Measurements from ENCODE around the gene LCN1.

Gene LCN1

DNA sequence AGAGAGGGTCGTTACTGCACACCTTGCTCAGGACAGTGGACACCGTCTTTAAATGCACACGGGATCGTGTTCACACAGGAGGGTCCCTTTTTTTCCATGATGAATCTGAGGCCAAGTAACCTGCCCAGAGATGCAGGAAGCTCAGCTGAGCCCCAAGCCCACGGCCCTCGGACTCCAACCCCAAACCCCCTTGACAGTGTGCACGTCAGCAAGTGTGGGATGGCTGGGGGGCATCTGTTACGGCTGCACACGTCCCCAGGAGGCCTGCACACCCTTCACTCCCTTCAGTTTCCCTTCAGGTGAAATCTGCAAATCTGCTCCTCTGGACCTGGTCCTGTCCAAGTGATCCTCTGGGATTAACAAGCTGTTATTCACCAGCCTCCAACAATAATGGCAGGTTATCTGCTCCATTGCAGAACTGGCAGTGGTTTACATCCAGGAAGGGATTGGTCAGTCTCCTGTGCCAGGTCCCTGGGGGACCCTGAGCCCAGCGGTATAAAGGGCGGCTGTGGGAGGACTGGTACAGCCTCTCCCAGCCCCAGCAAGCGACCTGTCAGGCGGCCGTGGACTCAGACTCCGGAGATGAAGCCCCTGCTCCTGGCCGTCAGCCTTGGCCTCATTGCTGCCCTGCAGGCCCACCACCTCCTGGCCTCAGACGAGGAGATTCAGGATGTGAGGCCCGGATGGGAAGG, at the start of gene LCN1:
Gene LCN1 (plus strand): TSS at position 525 of the 692 bp plus-strand sequence. CDS start 58 bp downstream, at position 583.
- no peak for DNase-seq (ENCODE audit: low read depth)

DNA sequence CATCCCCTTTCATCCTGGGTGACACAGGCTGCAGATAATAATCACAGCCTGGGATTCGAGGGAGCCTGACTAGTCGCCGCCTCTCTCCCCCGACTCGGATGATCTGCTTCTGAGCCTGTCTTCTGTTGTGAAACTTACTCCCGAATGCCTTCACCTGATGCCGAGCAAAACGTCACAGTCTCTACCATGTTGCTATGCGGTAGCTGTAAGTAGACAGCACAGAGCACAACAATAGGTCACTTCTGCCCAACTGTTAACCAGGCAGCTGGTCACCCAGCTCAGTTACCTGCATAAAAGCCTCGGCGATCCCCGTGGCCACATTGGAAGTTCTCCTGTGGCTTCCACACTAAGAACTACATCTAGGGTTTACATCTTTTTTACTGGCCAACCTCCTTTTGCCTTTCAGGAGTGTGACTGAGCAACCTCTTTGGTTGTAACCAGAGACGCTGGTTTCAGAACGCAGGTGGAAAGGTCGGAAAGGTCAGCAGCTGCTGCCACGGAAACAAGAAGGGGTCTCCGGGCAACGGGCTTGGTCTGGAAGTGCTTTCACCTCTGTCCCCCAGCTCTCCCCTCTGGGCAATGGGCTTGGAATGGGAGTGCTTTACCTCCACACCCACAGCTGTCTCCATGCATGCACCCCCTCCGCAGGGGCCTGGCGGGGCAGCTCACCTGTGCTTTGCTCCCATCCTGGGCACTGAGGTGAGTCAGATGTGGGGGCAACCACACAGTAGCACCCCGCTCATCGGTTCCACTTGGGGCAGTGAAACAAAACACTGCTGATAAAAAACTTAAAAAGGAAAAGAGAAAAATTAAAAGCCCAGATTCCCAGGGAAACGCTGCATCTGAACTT, 49.2 kb upstream of the LCN1 start:
- no peak for DNase-seq (ENCODE audit: low read depth)

DNA sequence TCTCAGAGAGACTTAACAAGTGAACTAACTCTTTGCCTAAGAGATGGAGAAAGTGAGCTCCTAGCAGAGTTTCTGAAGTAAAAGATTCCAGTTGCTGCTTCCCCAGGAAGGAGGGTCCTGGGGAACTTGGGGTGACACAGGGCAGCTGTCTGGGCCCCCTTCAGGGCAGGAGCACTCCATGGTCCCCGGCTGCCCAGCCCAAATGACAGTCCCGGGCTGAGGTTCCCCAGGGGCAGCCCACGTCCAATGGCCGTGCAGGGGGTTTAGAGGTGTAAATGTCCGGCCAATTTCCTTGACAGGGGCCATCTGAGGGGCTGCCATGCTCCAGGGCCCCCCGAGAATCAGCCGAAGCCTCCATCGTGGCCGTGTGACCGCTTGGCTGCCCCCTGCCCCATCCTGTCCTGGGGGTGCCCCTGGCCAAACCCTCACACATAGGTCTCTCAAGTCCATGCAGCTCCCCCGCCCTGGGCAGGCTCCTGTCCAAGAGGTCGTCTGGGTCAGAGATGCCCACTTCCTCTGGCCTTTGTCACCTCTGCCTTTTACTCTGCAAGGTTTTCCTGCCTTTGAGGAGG, 47.2 kb upstream of the LCN1 start:
- no peak for DNase-seq (ENCODE audit: low read depth)

DNA sequence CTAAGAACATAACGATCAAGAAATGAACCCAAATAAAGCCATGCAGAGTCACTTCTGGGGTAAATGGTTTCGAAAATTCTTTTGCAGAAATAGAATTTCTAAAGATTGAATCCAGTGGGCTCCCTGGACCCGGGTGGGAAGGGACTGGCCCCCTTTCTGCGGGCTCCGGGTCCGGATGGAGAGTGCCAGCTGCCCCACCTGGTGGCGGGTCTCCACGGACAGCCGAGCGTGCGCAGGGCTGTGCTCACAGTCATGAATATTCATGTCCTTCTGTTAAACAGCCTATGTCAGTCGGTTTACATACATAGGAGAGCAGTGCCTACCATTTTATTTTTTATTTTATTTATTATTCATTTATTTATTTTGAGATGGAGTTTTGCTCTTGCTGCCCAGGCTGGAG, 46.3 kb upstream of the LCN1 start:
- DNase-seq (ENCODE audit: low read depth): no peak

DNA sequence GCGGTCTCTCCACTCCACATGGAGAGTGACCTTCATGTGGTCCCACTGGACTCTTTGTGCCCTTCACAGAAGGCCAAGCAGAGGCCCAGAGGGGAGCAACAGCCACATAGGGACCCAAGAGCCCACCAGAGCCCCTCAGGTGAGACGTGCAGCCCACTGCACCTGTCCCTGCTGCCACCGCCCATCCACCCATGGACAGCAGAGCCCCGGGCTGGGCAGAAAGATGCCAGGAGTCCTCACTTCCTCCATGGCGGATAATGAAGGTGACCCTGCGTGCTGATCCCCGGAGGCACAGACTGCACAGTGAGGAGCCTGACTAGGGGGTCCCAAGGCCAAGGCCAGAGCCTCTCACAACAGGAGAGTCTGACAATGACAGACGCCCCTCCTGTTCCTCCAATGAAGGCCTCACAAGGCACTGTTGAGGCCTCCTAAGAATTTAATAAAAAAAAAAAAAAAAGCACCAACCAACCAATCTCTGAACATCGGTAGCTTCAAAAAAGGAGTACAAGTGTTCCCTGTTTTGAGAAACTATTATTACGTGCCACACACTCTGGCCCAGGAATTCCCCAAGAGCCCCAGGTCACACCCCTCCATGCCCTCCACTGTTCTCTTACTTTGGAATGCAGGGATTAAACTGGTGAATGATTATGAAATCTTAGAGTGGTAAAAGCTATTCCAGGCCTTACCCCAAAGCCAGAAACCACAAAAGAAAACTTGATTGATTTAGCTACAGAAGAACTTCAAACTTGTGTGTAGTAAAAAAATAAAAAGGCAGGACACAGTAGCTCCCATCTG, 44.5 kb upstream of the LCN1 start:
- DNase-seq (ENCODE audit: low read depth): no peak

DNA sequence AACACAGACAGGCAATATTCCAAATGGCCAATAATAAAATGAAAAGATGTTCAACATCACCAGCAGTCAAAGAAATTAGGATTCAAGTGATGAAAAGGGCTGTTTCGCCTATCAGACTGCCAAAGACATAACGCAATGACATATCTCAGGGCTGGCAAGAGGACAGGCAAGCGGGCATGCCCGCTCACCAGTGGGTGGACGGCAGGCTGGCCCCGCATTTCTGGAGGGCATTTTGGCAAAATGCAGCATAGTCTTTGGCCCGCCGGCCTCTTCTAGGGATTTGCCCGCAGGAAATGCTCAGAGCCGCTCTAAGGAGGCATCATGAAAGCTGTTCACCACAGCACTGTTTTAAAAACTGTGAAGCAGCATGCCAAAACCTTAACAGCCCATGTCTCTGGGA, 43.0 kb upstream of the LCN1 start:
- no peak for DNase-seq (ENCODE audit: low read depth)

DNA sequence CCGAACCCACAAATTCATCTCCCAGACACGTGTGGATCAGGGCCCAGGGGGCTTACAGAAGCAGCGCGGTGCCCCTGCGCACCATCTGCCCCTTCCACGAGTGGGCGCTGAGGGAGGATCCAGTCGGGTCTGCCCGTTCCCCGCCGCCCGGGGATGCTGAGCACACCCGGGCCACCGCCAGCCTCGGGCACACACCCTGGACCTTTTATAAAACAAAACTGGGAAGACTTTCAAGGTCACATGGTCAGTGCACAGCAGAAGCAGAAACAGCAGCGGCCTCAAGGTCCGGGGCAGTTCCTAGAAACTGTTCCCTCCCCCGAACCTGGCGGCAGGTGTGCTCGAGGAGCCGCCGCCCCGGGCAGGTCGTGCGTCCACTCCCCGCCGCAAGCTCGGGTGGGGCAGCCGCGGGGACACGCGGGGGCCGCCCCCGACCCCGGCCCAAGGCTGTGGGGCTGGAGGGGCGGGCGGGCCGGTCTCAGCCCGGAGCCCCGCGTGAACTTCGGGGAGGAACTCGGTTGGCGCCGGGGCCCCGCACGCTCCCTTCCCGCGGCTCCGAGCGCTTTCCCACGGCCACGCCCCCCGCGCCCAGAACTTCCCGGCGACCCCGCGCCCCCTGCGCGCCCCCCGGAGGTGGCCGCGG, 42.3 kb upstream of the LCN1 start:
- DNase-seq (ENCODE audit: low read depth): no peak

DNA sequence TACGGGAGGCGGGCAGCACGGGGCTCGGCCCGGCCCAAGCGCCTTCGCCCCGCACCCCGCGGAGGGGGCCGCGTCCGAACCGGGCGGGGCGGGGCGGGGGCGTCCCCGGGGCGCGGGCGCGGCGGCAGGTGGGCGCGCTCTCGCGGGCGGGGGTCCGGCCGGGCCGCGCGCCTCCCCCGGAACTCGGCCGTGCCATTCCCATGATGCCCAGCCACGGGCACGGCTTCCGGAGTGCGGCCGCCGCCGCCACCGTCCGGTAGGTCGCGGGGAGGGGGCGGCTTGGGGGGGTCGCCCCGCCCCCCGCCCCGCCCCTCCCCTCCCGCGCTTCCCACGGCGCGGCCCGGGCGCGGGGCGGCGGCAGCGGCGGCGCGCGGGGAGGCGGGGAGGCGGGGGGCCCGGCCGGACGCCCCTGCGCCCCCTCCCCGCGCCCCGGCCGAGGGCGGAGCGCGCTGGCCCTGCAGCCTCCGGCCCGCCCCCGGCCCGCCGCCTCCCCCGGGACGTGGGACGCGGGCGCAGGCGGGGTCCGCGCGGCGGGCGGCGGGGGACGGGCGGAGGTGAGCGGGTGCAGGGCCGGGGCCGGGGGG, 41.7 kb upstream of the LCN1 start, which contains the start of gene PPP1R26:
Gene PPP1R26 (plus strand): TSS at position 314 of the 584 bp plus-strand sequence. CDS start 4,729 bp downstream, outside the sequence.
- DNase-seq (ENCODE audit: low read depth): no peak

DNA sequence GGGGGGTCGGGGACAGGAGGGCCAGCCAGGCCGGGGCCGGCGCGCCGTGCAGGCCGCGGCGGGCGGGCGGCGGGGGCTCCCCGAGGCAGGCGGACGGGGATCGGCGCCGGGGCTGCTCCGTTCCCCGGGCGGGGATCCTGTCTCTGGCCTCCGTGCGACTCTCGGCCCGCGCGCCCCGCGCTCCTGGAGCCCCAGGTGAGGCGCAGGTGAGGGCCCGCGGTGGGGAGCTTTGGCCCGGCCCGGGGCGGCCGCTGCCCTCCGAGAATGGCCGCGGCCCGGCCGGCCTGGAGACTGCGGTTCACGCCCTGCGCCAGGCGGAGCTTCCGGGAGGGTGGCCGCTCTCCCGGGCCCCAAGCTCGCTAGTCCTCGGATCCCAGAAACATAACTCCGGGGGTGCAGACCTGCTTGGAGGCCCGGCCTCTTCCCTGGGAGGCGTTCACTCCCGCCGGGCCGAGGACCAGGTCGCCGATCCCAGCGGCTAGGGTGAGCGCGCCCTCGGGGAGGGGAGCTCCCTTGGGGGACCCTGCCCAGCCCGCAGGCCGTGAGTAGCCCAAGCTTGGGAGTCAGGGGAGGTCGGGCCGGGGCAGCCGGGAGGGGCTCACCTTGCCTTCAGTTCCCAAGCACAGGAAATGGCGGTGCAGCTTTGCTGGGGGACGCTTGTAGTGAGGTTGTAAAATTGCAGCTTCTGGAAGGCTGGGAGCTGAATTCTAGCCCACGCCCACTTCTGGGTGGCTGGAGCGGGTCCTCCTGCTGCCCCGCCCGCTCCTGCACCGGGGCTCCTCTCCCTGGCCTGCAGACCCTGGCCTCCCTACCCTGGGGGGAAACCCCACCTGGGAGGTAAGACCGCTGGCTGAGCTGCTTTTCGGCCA, 40.9 kb upstream of the LCN1 start:
- no peak for DNase-seq (ENCODE audit: low read depth)

DNA sequence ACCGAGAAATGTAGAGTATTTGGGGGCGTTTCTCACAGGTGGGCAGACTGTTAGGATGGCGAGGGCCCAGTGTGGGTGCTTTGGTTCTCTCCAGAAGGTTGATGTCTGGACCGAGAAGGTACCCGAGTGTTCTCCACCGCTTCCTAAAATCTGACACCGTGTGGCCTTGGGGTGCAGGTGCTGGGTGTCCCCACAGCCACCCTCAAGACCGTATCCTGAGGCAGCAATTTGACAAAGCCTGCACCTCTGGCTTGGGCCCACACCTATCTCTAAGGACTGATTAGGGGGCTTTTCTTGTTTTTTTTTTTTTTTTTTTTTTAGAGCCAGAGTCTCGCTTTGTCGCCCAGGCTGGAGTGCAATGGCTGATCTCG, 40.3 kb upstream of the LCN1 start:
- DNase-seq (ENCODE audit: low read depth): no peak

DNA sequence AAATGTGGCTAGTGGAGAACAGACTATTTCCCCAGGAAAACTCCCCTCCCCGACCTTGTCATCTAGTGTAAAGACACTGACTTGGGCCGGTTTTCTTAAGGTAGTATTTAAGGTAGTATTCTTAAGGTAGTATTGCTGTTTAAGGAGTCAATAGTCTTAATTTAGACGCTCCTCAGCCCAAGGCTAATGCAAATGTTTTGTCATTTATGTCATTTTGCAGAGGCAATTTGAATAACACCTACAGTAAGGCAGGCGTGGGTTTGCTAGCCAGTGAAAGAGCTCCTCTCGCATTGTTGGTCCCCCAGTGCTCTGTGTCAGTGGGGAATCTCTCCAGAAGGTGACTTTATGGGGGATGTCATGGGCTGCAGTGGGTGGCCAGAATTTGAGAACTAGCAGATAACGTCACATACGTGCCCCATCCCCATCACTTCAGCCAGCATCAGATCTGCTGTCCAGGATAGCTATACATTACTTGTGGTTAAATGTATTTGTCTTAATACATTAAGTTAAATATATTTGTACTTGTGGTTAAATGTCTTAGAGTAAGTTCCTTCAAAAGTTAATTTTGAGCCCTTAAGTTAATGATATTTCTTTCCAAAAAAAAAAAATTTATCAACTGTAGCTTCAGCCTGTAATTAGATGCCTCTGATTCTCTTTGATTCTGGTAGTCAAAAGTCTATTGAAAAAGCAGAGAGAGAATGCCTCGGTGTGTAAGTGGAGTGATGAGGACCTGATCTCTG, 39.1 kb upstream of the LCN1 start:
- DNase-seq (ENCODE audit: low read depth): no peak

DNA sequence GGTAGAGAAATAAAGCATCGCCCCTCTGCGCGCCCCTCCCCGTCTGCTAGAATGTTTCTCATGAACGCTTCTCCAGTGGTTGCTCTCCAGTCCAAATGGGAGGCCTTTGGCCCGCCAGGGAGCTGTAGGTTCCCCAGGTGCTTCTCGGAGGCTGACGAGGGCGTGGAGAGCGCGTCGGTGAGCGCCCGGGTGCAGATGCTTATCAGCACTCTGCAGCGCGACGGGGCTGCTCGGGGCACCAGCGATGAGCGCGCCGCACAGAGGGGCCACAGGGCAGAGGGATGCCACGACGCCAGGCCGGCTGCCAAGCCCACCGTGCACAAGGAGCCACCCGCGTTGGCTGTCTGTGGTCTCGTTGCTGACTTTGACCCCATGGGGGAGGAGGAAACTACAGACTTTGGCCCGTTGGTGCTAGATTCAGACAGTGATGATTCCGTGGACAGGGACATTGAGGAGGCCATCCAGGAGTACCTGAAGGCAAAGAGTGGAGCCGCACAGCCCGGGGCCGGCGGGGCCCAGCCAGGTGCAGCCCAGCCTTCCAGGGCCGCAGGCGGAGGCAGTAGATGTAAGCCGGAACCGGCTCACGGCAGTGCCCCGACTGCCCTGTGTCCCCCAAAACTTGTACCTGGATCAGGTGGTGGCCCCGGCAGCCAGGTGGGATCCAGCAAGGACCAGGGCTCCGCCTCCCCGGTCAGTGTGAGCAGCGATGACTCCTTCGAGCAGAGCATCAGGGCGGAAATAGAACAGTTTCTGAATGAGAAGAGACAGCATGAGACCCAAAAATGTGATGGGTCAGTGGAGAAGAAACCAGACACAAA, 36.6 kb upstream of the LCN1 start:
- no peak for DNase-seq (ENCODE audit: low read depth)

DNA sequence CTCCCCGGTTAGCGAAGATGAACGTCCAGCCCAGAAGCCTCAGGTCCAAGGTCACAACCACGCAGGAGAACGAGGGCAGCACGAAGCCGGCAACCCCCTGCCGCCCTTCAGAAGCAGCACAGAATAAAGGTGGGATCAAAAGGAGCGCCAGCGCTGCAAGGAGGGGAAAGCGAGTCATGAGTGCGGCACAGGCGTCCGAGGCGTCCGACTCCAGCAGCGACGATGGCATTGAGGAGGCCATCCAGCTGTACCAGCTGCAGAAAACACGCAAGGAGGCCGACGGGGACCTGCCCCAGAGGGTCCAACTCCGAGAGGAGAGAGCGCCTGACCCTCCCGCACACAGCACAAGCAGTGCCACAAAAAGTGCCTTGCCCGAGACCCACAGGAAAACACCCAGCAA, 35.9 kb upstream of the LCN1 start:
- DNase-seq (ENCODE audit: low read depth): no peak

DNA sequence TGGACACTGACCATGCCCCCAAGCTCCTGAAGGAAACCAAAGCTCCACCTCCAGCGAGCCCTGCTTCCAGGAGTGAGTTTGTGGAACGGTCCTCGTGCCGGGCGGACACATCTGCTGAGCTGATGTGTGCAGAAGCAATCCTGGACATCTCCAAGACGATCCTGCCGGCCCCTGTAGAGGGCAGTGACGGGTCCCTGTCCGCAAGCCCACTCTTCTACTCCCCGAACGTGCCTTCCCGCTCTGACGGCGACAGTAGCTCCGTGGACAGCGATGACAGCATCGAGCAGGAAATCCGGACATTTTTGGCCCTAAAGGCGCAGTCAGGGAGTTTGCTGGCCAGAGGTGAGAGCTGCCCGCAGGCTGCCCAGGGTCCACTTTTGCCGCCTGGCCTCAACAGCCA, 35.4 kb upstream of the LCN1 start:
- no peak for DNase-seq (ENCODE audit: low read depth)

DNA sequence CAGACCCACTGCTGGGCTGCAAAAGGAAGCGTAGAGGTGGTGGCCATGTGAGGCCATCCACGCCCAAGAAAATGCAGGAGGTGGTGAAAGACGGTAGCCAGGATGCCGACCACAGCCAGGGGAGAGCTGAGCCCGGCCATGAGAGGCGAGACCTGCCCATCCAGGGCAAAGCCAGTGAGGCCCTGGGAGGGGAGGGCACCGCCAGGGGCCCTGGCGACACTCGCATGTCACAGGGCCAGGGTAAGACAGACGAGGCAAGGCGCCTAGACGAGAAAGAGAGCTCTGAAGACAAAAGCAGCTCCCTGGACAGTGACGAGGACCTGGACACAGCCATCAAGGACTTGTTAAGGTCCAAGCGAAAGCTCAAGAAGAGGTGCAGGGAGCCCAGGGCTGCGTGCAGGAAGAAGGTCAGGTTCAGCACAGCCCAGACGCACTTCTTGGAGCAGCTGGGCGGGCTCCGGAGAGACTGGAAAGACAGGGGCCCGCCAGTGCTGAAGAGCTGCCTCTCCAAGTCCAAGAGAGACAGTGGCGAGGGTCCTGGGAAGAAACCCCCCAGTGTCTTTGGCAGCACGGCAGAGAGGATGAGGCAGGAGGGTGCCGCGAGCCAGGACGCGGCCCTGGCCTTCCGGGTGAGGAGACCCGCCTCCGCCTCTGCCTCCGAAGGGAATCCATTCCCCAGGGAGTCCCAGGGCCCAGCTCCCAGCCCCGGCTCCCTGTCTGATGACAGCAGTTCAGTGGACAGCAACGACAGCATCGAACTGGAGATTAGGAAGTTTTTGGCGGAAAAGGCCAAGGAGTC, 34.8 kb upstream of the LCN1 start:
- DNase-seq (ENCODE audit: low read depth): no peak

DNA sequence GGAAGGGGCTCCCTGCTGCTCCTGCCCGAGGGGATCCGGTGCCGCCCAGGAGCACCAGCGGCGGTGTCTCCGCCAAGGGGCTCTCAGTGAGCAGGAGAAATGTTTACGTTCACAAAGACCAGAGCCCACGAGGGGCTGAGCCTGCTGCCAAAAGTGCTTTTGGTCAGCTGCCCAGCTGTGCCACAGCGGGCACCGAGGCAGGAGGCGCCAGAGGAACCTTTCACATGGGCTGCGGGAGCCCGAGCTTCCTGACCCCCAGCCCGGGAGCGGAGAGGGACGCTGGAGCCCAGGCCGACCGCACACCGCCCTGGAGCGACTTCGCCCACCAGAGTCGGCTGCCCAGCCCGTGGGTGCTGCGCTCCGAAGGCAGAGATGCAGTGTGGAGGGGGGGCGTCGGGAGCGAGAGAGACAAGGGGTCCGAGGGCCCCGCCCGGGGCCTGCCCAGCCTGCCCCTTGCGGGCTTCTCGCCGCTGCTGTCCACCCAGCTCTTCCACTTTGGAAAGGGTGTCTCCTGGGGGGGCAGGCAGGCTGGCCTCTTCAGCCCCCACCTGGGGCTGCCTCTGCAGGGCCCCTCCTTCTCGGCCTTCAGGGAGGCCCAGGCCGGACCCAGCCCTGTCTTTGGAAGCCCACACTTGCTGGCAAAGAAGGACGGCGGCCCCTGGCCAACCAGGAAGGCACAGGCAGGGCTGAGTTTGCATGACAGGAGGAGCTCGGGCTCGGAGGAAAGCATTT, 33.8 kb upstream of the LCN1 start:
- DNase-seq (ENCODE audit: low read depth): no peak

DNA sequence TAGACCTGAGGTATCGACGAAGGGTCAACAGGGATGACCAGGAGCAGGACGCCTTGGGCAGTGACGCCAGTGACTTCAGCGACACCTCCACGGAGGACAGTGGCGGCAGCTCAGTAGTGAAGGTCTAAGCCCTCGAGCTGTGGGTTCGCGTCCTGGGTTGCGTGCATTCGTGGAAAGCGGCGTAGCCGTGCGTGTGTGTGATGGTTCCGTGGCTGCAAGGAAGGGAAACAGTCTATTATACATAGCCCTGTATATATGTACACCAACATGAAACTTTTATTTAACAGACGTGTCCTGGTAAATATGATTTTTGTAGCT, 33.3 kb upstream of the LCN1 start:
- DNase-seq (ENCODE audit: low read depth): no peak
